HG03108 (cell line): Measurements from ENCODE around the gene KDM2A.
A peak's percentile ranks its signal among the peaks of the same experiment; 100 is the strongest.

Experiments
- ATAC-seq: cut with Tn5 transposase; IDR thresholded peaks from one replicate; pipeline ENCODE4 v1.9.1; 2021; ENCODE audit warnings: moderate library complexity; ENCODE audit not compliant: unreplicated experiment

KDM2A gene

DNA sequence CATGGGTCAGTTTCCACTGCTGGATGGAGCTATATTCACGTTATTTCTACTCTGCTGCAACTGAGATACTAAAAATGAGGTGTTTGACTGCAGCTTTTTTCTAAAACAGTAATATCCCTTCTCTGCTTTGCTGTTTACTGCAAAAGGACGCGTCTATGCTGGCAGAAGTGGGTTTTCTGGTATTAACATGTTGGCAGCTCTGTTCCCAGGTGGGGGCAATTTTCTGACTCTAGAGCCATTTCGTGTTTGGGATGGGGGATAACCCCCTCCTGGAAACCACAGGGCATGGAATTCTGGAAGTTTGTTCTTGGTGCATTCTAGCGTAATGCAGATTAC, 152.1 kb downstream of the KDM2A start:
- ATAC-seq: no peak

DNA sequence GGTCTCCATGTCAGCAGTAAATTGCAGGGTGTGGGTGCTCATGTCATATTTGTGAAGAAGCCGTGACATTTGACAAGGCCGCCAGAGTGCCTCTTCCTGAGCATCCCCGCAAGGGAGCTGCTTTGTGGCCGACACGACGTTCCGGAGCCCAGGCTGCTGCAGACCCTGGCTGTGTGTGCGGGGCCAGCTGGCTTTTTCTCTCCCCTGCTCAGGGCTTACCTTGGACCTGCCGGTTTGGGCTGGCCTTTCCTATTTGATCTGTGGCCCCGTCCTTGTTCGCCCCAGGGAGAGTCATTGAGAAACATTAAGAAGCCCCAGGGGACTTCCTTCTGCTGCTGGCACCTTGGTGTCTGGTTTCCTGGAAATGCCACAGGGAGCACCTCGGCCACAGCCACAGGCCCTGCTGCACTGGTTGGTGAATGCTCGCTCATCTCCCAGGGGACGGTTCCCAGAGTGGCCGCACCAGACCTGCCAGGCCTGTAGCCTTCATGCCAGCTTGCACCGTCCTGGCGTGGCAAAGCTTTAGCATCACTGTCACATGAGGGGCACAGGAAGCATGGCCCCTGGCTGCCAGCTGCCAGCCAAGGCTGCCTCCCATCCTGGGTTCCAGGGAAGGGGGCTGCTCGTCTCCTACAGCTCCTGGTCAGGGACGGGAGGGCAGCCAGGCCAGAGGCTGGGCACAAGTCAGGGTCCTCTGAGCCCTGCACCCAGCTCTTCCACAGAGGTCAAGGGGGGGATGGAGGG, 152.7 kb downstream of the KDM2A start:
- no peak for ATAC-seq

GRCh38 chr11:67272327-67273259, 153.5 kb downstream of the KDM2A start:
- ATAC-seq: no peak

GRCh38 chr11:67273260-67273990, 154.4 kb downstream of the KDM2A start:
- no peak for ATAC-seq

DNA sequence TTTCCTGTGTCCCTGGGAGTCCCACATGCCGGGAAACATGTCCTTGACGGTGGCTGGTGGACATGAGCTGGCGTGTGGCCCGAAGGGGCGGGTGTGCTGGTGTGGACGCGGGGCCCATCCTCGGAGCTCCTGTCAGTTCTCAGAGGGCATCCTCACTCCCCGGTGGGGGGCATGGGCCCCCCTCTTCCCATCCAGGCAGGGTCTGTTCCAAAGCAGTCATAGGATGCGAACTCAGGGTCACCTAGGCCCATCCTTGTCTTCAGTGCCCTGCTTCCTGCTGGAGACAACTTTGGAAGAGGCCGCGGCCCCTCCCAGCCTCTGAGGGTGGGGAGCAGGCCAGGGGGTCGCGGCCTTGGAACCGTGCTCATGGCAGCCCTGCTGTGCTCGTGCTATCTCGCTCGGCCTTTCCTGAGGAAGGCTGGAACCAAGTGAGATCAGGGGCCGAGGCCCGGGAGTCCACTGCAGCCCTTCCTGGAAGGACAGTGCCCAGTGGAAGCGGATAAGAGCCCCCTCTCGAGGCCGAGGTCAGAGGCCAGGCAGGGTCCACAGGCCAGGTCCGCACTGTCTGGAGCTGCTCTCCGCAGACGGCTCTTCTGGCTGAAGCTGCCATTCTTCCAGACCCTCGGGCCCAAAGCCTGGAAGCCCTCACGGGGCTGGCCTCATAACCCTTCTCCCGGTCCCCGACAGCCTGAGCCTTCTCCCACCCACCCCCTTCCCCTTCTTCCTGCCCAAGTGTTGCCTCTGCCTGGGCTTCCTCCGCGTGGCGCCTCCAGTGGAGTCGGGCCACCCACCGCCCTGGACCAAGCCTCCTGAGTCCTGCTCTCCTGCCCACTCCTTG, 155.9 kb downstream of the KDM2A start:
- ATAC-seq: no peak

DNA sequence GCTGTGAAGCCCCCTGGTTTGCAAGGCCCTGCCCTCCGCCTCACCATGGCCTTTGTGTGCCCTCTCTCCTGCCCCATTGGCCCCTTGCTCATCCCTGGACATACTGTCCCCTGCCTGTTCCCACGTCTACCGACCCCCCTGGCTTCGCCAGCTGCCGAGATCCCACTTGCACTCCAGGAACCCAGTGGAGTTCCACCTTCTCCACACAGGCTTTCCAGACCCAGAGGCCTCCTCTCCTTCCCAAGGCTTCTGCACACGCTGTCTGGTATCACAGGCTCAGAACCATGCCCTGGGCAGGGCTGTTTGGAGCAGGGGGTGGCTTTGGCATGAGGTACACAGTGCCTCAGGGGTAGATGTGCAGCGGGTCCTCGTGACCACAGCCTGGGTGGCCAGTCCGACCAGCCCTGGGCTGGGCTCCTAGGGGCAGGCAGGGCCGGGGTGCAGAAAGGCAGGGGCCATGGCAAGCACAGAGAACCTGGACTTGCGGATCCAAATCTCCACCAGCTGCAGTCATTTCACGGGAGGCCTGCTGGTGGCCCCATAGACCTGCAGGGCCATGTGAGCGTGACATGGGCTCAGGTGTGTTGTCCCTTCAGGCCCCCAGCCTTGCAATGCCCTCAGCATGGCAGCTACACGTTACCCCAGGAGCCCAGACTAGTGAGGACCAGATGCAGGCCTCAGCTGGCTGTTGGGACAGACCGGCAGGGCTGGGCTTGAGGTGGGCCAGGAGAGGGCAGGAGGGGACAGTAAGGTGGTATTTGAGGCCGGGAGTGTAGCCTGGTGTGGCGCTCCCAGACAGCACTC, 156.7 kb downstream of the KDM2A start:
- no peak for ATAC-seq

GRCh38 chr11:67276781-67277230, 157.7 kb downstream of the KDM2A start:
- ATAC-seq: no peak

DNA sequence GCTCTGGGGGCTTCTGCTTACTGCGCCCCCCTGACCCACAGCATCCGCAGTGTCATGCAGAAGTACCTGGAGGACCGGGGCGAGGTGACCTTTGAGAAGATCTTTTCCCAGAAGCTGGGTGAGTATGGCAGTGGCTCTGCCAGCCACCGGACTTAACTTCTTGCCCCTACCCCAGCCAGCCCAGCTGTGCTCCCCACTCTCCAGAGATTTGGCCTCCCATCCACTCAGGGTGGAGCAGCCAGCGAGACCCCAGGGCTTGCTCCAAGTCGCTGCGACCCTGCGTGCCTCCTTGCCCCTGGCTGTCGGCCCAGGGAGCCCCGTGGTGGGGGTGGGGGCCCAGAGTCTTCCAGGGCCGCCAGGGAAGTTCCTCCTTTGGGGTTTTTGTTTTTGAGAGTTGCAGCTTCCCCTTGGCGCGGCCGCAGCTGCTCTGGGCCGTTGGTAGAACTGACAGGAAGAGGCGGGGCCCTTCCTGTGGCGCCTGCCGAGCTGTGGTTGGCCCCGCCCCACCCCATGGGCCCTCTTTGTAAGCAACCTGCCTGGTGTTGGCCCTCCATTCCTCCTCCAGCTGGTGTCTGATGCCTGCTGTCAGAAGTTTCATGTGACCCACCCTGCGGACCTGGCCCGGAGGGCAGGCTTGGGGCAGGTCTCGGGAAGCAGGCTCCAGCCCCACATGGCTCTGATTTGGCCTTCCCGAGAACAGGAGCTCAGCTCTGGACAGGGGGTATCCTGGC, 158.3 kb downstream of the KDM2A start:
- ATAC-seq: peak; percentile 72

DNA sequence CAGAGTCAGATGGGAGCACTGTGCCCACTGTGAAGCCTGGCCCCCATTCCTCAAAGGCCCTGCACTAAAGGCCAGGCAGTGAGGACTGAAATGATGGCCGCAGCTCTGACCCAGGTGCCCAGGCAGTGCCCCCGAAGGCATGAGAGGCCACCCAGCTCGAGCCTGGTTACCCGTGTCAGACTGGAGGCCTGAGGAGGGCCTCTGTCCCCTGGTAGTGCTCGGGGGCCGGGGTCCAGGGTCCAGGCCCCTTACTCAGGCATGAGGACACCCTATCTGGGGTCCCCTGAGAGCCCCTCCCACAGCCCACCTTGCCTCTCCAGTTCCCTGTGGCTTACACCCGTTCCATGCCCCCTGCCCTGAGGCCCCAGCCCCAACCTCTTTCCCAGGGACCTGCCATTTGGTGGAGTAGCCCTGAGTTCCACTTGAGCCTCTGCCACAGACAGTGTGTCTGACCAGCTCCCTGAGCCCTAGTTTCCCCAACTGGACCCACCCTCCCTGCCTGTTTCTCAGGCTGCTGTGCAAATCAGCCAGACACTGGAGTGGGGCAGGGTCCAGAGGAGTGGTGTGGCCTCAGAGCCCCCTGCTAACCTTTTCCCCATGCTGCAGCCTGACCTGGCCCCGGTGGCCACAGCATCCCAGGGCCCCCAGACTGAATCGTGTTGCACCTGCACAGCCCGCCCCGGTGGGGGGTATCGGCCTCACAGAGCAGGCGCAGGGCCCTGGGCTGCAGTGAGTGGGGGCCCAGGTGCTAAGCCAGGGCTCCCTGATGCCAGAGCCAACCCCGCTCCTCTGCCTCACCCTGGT, 159.3 kb downstream of the KDM2A start:
- no peak for ATAC-seq

DNA sequence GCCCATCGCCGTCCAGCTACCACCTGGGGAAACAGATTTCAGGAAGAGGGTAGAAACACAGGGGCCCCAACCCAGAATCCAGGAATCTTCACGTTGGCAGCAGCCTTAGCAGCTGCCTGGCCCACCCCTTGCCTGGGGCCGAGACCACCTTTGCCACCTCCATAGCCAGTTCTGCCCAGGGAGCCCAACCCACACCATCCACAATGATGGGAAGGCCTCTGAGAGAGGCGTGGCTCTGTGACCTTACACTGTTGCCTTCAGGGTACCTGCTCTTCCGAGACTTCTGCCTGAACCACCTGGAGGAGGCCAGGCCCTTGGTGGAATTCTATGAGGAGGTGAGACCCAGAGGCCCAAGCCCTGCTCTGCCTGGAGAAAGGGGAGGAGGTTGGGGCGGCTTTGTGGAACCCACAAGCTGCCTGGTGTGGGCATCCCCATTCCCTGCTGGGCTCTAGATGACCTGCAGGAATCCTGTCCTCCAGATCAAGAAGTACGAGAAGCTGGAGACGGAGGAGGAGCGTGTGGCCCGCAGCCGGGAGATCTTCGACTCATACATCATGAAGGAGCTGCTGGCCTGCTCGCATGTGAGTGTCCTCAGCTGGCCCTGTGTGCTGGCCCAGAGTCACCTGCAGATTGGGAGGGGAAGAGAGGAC, 160.0 kb downstream of the KDM2A start:
- no peak for ATAC-seq

DNA sequence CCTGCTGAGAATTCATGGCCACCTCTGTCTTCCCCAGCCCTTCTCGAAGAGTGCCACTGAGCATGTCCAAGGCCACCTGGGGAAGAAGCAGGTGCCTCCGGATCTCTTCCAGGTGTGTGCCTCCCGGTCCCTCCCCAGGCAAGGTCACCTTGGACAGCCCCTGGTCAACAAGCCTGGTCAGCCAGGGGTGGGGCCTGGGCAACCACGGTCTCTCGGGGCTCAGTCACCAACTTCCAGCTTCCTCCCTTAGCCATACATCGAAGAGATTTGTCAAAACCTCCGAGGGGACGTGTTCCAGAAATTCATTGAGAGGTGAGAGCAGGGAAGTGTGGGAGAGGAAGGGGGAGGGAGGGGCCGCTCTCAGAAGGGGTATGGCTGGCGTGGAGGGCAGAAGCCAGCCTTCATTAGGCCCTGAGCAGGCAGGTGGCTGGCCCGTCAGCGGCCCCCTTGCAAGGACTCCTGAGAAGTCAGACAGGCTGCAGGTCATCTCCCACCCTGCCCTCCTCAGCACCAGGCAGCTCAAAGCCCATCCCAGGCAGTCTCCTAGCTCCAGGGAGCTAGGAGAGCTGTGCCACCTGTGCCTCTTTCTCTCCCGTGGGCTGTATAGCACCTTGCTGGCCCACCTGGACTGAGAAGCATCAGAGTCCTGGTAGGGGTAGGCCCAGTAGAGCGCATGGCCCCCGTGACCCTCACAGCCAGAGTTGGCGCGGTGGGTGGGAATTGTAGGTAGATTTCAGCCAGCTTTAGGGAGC, 160.7 kb downstream of the KDM2A start:
- ATAC-seq: no peak

- no peak for ATAC-seq
These were observed 161.3 kb downstream of the KDM2A start for GRCh38 chr11:67280341-67280787.

DNA sequence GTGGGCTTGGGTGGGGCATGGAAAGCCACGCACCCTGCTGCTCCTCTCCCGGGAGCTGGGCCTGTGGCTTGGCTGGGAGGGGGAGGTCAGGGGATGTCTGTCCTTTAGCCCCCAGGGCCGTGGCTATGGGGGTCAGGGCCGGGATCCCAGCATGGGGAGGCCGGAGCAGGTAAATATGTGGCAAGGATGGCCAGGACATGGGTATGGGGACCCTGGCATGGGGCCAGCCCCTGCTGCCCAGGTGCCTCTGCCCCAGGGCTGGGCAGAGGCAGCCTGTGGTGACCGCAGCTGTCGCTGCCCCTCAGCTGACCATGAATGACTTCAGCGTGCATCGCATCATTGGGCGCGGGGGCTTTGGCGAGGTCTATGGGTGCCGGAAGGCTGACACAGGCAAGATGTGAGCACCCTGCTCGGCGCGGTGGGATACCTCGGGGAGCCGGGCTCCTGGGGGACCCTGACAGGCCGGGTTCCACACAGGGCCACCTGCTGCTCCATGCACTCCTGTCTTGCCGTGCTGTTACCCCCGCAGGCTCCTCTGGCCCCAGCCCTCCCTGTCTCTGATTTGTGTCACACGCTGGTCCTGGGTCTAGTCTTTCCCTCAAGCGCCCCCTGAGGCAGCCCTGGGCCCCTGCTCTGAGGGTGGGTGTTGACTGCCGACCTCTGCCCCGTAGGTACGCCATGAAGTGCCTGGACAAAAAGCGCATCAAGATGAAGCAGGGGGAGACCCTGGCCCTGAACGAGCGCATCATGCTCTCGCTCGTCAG, 161.9 kb downstream of the KDM2A start:
- ATAC-seq: no peak

DNA sequence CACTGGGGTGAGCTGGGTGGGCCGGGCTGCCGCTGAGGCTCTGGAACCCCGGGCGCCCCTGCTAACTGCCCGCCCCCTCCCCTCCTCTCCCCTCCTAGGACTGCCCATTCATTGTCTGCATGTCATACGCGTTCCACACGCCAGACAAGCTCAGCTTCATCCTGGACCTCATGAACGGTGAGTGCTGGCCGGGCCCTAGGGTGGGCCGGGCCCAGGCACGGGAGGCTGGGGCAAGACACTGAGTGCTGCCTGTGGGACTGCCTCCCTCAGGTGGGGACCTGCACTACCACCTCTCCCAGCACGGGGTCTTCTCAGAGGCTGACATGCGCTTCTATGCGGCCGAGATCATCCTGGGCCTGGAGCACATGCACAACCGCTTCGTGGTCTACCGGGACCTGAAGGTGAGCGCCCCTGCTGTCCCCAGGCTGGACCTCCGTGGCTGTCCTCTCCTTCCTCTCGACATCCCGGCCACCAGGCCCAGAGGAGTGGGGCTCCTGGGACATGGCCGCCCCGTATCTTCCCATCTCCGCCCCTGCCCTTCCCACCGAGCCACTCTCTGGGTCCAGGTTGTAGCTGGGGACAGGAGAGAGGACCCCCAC, 162.6 kb downstream of the KDM2A start:
- ATAC-seq: no peak

DNA sequence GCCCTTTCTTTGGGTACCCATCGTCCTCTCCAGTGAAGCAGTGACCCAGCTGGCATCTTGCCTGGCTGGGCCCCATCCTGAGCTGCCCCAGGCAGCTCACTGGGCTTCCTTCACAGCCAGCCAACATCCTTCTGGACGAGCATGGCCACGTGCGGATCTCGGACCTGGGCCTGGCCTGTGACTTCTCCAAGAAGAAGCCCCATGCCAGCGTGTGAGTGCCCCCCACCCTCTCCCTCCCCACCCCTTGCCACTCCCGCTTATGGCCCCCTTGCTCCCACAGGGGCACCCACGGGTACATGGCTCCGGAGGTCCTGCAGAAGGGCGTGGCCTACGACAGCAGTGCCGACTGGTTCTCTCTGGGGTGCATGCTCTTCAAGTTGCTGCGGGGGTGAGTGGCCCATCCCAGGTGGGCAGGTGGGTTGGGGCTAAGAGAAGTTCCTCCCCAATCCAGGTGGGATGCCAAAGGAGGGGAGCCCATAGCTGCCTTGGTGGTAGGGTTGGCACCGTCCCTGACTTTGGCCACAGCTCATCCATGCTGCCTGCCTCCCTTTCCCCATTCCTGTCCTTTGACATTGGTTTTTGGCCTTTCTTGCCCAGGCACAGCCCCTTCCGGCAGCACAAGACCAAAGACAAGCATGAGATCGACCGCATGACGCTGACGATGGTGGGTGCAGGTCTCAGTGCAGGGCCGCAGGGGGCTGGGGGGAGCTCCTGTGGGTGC, 163.3 kb downstream of the KDM2A start:
- no peak for ATAC-seq
